Activated T-cell treated with anti-CD3 and anti-CD28 coated beads for 4 hours (primary cell): ENCODE results near the gene PNPLA5.
"Not testable (repeated sequence)": the region's sequence is repeated elsewhere in the genome, so short reads cannot be mapped to it uniquely, and the experiment has no call there.

Source experiments
- DNase-seq: peaks from one replicate; pipeline ENCODE4 v3.0.0-alpha.2; 2020

The PNPLA5 gene

DNA sequence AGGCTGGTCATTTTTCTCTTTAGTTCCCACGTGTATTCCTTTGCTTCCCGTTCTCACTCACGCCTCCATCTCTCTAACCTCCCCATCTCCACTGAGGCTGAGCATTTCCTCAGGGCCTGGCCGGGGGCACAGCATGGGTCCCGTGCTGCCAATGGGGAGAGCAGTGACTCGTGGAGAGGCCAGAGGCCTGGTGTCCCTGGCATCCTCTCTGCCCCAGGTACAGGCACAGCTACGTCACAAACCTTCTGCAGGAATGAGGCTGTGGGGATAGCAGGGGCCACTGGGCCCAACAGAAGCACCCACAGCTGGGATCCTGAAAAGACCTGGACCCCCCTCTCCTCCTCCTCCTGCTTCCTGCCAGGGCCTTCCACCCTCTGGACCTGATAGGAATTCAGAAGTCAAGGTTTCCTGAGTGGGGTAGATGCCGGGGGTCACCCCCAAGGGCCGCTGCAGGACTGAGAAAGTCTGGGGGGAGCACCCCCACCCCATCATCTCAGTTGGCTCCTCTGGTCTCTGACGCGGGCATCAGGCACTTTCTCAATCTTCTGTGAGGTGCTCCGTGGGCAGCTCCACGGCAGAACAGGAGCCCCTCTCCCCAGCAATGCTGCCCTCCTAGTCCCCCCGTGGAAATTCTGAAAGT, 11.8 kb downstream of the PNPLA5 start:
- DNase-seq, result no peak

DNA sequence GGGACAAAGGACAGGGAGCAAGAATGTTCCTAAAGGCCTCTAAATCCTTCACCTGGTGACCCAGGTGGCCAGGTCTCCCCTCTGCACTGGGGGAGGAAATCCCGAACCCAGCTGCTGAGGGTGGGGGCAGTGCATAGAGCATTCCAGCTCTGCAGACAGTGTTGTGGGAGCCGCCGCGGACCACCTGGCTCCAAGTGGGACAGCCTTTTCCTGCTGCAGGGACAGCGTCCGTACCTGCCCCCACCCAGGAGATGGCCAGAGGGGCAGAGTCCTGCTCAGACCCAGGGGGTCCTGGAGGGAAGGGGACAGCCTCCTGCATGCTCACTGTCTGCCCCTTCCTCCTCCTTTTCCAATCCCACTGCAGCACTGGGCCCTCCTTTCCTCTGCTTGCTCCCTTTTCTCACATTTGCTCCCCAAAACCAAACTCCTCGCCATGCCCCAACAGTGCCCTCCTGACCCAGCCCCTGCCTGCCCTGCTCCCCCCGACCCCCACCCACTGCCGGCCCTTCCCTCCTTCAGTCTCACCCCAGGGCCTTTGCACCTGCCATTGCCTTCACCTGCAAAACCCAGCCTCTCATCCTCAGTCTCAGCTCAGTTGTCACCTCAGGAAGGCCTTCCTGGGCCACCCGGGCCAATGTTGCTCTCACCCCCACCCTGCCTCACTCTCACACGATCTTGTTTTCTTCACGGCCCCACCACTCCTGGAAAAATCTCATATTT, 12.8 kb downstream of the PNPLA5 start:
- DNase-seq, result no peak

DNA sequence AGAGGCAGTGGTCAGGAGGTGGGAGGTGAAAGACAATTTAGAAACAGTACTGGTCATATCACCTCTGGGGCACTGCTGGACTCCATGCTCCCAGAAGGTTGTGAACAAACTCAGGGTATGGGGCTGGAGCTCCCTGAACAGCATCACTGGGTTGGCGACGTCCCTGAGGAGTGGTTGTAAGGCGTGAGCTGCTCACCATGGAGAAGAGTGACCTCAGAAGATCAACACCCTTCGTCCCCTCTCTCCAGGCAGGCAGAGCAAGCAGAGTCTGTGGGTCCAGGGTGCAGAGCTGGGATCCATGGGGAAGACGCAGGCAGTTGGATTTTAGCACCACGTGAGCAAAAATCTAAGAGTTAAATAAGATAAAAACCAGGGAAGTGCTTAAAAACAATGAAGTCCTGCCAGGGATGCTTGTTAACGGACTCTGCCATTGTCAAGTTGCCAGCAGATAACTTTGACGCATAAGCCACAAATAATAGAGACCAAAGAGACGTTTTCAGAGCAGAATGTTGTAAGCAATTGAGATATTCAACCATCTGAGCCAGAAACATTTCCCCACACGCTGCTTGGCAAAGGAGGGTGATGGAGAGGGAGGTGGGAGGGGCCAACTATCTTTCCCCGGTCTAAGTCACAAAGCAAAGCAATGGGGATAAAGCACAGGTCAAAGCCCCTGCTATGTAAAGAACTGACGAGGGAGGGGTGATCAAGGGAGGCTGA, 13.6 kb downstream of the PNPLA5 start:
- no peak for DNase-seq

DNA sequence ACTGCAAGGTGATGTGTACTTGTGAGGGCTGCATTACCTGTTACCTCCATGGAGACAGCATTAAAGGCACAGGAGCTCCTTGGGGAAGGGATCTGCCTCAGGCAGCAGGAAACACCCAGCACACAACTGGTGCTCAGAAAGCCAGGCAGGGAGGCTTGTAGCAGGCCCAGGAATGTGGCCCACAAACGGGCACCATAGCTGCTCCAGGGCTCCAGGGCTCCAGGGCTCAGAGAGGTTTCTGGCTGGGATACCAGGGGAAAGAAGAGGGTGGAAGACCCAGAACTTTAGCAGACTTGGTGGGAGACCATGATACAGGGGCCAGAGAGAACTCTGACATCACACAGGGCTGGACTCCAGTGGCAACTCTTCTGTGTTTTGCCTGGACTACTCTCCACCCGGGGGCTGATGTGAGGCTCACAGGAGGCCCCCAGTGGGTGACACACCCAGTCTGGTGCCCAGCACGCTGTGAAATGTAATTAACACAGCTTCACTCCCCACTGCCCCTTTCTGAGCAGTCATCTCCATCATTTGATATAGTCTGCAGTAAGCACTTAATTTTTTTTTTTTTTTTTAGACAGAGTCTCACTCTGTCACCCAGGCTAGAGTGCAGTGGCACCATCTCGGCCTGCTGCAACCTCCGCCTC, 14.8 kb downstream of the PNPLA5 start:
- no peak for DNase-seq

DNA sequence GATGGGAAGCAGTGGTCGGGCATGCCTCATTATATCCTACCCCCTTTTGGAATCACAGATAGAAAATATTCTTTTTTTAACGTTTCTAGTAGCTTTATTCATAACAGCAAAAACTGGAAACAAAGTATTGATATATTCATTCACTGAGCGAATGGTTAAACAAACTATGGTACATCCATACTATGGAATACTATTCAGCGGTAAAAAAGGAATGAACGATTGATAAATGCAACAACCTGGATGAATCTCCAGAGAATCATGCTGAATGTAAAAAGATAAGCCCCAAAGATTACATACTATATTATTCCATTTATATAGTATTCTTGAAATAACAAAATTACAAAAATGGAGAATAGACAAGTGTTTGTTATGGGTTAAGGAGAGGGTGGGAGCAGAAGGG, 22.0 kb downstream of the PNPLA5 start:
- no peak for DNase-seq

DNA sequence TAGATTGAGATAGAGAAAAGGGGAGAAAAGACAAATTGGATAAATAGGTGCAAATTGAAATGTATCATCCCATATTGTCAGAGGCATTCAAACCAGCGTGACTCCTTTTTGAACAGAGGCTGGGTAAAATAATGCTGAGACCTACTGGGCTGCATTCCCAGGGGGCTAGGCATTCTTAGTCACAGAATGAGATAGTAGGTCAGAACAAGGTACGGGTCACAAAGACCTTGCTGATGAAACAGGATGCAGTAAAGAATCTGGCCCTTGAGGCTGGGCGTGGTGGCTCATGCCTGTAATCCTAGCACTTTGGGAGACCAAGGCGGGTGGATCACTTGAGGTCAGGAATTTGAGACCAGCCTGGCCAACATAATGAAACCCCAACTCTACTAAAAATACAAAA, 22.8 kb downstream of the PNPLA5 start:
- not testable (repeated sequence) for DNase-seq

DNA sequence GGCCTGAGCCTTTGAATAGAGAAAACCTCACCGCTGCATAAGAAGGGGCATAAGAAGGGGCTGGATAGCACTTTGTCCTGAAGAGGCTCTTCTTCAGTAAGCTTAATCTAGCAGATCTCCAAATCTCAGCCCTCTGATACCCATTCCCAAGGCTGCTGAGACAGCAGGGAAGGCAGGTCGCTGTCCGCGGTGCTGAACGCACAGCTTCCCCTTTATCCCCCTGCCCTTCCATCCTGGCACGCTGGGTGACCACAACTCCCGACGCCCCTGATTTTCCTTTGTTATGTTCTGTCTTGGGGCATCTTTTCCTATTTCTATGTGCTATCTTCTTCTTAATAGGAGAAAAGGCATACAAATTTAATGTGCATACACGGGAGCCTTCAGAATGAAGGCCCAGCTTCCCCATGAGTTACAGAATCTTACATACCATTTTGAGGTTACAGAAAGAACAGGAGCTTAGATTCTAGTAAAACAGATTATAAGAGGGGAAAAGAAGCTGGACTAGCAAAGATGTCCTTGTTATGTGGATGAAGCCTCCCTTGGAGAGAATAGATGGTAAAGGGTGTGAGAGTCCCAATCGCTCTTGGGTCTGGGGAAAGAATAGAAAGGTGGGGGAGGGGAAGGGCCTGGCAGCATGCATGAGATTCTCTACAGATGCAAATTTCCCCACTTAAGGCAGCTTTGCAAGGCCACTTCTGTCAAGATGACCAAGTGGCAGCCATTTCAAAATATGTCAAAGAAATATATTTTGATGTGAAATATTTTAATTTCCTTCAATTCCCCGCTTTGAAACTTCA, 23.8 kb downstream of the PNPLA5 start:
- DNase-seq, result no peak

DNA sequence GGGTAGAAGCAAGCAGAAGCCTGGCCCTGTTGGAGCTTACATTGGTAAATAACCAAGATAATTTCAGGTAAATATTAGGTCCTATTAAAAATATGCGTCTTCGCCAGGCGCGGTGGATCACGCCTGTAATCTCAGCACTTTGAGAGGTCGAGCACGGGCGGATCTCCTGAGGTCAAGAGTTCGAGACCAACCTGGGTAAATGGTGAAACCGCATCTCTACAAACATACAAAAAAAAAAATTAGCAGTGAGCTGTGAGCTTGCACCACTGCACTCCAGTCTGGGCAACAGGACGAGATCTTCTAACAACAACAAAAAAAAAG, 29.0 kb downstream of the PNPLA5 start:
- no peak for DNase-seq

DNA sequence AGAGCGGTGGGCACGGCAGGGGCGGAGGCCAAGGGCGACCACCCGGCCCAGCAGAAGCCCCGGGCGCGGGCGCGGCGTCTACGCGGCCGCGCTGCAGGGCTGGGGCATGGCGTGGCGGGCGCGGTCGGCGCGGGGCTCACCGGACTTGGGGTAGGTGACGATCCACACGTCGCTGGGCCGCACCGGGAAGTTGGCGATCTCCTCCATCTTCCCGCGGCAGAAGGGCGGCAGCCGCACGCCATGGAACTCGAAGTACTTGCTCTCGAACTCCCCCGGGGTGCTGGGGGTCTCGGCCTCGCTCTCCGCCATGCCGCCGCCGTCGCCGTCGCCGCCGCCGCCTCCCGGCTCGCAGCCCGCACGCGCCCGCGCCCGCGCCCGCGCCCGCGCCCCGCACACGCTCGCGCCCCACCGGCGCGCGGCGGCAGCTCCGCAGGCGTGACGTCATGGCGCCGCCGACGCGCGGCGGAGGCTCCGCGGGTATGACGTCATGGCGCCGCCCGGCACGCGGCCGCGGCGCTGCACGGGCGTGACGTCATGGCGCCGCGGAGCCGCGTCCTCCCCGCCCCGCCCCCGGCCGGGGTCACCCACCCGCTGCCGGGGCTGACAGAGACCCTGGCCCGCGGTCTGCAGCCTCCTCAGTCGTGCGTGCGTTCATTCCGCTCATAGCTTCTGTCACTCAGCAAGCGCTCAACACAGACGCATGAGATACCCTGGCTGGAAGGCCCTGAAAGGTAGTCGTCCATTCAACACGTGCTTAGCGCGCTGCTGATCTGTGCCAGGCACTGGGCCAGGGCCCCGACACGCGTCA, 29.5 kb downstream of the PNPLA5 start, which contains the start of gene SULT4A1:
Gene SULT4A1 (minus strand): TSS at position 440 of the 808 bp plus-strand sequence. CDS start 131 bp downstream, at position 309.
- DNase-seq, result no peak

DNA sequence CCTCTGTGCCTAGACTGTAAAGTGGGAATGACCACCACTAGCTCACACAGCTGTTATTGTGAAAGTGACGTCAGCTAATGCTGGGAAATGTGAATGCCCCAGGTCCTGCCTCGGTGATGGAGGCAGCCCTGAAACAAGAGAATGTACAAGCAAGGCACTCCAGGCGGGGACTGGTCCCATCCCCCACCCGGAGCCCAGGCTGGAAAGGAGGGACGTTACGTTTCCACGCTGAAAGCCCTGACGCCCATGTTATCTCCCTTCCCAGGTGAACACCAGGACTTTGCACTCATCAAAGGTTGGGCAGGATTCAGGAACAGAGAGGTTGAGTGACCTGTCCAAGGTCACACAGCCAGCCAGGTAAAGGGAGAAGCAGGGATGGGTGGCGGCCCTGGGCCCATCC, 30.3 kb downstream of the PNPLA5 start:
- no peak for DNase-seq

DNA sequence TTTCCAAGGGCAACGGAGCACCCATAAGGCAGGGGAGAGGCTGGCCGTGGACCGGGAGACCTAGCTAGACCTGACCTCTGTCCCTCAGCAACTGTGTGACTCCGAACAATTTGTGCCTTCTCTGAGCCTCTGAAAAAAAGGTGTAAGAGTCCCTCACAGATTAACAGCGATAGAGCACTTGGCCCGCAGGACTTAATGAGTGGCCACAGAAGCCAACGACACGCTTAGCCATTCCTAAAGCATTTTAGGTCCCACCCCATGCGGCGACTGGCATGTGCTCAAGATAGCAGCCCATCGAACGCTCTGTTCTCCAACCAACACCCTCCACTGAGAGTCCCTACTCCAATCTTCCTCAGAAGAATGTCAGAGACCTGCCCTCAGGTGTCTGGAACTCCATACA, 31.0 kb downstream of the PNPLA5 start:
- no peak for DNase-seq

DNA sequence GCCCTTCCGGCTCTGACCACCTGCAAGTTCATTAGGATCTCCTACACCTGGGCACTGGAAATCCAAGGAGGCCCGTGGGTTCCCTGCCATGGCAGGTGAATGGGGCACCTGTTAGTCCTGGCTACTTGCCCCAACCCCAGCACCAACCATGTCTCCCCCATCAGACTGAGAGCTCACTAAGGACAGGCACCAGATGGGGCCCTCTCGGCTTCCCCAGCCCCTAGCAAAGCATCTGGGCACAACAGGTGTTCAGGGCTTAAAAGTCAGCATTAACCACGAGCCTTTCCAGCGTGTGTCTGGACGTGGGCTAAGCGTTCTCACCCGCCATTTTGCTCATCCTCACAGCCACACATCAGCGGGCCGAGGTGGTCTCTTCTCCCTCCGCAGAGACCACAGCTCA, 31.7 kb downstream of the PNPLA5 start:
- DNase-seq, result no peak

DNA sequence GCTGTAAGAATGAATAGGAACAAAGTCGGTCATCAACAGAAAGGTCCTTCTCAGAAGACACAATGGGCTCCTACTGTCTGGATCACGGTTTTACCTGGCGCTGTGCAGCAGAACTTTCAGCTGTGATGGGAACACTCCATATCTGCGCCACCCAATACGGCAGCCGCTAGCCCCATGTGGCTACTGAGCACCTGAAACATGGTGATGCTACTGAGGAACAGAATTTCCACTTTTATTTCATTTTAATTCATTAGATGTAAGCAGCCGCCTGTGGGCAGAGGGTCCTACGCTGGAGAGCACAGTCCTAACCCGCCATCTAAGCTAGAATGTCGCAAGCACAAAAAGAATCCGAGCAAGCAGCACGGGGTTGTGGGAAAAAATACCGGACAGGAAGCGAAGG, 32.2 kb downstream of the PNPLA5 start:
- DNase-seq, result no peak

DNA sequence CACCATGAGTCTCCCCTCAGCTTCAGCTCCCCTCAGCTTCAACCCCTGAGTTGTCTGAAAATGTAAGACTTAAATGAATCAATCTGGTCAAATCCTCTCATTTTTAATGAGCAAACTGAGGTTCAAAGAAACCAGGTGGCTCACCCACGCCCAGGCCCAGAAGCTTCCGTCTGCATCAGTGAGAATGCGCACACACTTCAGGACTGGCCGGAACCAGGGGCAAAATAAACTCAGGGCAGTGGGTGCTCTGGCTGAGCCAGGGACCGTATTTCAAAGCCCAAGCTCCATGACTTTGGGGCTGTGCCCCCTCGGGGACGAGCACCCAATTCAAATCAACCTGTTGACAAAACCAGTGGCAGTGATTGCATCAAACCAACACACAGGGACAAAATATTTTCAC, 32.6 kb downstream of the PNPLA5 start:
- DNase-seq, result no peak

DNA sequence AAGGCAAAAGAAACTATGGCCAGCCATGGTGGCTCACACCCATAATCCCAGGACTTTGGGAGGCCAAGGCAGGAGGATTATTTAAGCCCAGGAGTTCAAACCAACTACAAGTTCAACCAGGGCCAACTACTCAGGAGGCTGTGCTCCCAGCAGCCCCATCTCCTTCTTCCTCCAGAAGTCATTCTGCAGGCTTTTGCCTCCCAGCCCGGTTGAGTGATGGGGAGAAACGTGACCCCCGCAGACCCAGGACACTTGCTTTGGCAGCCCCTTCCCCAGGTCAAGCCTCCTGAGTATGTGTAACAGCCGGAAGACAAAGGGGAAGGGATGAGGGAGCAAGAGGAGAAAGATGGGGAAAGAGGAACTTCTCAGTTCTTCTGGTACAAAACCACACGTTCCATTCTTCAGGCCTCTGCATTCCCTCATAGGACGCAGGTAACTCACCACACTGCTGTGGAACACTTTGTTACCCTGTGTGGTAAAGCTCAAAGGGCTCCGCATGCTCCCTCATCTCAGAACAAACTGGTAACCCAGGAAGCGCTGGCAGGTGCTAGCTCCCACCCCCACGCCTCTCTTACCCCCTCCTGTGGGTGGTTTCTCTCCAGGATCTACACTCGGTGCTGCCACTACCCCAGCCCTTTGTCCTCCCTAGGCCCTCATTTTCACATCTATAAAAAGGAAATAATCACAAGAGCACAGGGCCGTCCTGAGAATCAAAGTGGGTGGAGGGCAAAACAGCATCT, 33.5 kb downstream of the PNPLA5 start:
- no peak for DNase-seq

DNA sequence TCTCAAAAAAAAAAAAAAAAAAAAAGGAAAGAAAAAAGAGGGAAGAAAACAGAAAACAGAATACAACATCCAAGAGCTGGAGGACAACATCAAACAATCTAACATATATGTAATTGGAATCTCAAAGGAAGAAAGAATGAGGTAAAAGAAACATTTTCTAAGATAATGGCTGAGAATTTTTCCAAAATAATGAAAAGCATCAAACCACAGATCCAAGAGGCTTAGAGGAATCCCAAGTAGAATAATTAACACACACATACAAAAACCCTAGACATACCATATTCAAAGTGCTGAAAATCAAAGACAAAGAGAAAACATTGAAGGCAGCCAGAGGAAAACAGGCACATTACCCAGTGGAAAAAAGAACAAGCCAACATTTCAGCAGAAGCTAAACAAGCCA, 34.4 kb downstream of the PNPLA5 start:
- DNase-seq, result no peak

DNA sequence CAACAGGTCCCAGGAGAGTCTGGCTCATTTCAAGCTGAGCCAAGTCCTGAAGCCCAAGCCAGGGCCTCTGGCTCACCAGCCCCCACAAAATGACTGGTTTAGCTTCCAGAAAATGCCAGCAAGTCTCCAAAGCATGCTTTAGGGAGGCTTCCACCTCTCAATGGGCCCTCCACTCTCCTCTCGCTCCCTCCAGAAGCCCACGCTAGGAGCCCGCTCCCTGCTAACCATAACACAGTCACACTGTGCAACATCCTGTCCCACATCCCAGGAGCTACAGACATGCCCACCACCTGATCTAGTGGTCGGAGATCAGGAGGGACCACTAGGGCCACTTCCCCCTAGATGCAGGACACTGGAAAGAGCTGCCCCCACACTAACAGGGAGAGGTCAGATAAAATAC, 36.4 kb downstream of the PNPLA5 start:
- DNase-seq, result no peak

DNA sequence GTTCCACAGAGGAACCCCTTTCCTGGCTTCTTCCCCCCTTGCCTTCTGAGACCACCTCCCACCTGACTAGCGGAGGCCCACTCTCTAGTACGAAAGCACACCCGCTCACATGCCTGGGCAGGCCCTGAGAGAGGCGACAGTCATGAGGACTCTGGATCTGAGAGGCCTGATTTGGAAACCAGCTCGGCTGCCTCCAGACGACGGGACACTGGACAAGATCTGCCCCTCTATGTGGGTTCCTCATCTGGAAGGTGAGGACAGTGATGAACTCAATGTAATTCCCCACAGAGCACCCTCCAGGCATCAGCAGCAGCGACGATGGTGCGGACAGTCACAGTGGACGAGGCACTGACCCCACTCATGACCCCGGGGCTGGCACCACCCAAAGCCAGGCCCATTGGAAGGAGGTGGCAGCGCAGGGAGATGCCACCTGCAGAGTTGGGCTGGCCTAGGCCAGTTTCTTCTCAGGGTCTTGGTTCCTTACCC, 37.0 kb downstream of the PNPLA5 start:
- DNase-seq, result no peak

DNA sequence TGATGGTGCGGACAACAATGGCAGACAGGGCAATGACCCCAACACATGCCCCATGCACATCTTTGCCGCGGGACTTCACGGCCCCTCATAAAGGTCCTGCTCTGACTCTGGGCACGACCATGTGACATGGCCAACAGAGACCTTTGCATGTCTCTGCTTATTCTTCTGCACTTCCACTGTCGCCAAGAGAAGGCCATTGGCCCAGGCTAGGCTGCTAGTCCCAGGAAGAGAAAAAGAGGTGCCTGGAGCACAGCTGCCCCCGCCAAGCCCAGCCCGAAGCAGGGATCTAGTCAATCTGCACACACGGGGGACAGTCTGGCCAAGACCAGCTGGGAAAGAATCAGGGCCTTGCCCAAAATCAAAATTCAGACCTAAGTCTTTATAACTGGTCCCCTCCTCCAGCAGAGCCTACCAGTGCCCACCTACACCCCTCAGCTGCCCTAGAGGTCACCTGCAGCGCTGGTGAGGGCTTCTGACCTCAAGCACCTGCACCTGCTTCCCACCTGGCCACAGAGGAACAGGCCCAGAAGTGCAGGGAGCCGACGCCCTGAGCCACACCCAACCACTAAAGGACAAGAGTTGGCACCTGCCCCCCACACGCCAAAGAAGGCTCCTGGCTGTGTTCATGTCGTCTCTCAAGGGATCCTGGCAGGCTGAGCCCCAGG, 37.6 kb downstream of the PNPLA5 start:
- DNase-seq, result no peak

DNA sequence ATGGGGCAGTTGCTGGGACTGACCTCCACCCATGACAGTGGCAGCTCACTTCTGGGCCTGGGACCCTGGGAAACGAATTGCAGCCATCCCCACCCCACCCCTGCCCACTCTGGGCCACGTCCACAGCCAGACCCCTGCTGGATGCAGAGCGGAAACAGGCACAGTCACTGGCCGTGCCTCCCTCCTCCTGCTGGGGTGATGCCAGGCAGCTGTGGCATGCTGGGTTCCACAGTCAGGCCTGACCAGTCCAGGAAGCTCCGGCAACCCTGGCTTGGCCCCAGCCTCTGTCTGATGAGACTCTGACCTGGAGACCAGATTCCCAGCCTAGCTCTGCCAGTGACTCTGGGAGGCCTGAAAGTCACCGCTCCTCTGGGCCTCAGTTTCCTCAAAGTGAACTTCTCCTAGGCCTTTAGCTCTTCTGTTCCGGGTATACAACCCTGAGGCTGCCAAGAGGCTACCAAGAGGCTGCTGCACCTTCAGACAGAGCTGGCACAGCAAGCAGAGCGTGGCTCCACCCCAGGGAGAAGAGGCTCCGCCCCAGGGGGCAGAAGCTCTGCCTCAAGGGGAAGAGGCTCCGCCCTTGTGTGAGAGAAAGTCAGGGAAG, 38.4 kb downstream of the PNPLA5 start:
- DNase-seq, result no peak
